H1 (cell line): ENCODE data around the gene PPARA. TPM values are rescaled to one million over a fixed set of nuclear protein-coding genes. Genes with fewer than 3 reads are reported as not detected.

Experiments used
- CTCF ChIA-PET: fragments of 300-600 bp; sonication (Branson Sonifier 250); formaldehyde crosslinking; loops from one replicate; lab custom pipeline; 2021; ENCODE audit not compliant: partially characterized antibody; lab: Charles Lee
- POLR2A ChIA-PET: fragments of 300-600 bp; sonication (Branson Sonifier 250); formaldehyde crosslinking; loops from one replicate; lab custom pipeline; 2021; ENCODE audit warnings: inconsistent platforms; ENCODE audit not compliant: partially characterized antibody; lab: Charles Lee
- DNase-seq, 2 experiments: peaks; one replicate each; pipeline versions ENCODE4 v3.0.0 to v3.0.0-alpha.2; 2010 to 2022; ENCODE audit warnings: low spot score in 2 of 2, low read depth in 1 of 2, mixed read lengths in 1 of 2
- FAIRE-seq: peaks from 2 replicates; lab custom pipeline; 2011; peaks lifted over from hg19 to GRCh38; lab: Jason Lieb, UNC
- H2AFZ ChIP-seq: 2 replicates; pipeline ENCODE4 v1.8.1; 2012; ENCODE audit warnings: low read length, inconsistent platforms
- H2AK5ac ChIP-seq: 2 replicates; pipeline ENCODE4 v1.6.1; 2013; ENCODE audit warnings: low read depth, low read length
- H2BK120ac ChIP-seq: replicated peaks from 2 replicates; pipeline ENCODE3; 2013; ENCODE audit warnings: low read depth, low read length, inconsistent platforms
- H2BK12ac ChIP-seq: 2 replicates; pipeline ENCODE4 v1.6.1; 2013; ENCODE audit warnings: low read depth, low read length
- H2BK15ac ChIP-seq: 2 replicates; pipeline ENCODE4 v1.6.1; 2013; ENCODE audit warnings: low read length
- H2BK20ac ChIP-seq: 2 replicates; pipeline ENCODE4 v1.6.1; 2013; ENCODE audit warnings: low read length
- H2BK5ac ChIP-seq: 2 replicates; pipeline ENCODE4 v1.6.1; 2013; ENCODE audit warnings: low read depth, low read length
- H3K14ac ChIP-seq: 2 replicates; pipeline ENCODE4 v1.6.1; 2013; ENCODE audit warnings: inconsistent platforms; ENCODE audit not compliant: insufficient read length
- H3K18ac ChIP-seq: 2 replicates; pipeline ENCODE4 v1.6.1; 2013; ENCODE audit warnings: low read length; ENCODE audit errors: extremely low read depth
- H3K23ac ChIP-seq: 2 replicates; pipeline ENCODE4 v1.6.1; 2013; ENCODE audit warnings: inconsistent platforms; ENCODE audit not compliant: insufficient read length
- H3K23me2 ChIP-seq: 2 replicates; pipeline ENCODE4 v1.6.1; 2013; ENCODE audit warnings: low read depth, low read length
- H3K27ac ChIP-seq: 2 replicates; pipeline ENCODE4 v1.6.1; 2011; ENCODE audit warnings: low read depth, low read length, inconsistent platforms
- H3K27me3 ChIP-seq, 4 experiments: replicated peaks in 1 of 4; 1 replicate in 1 of 4; 2 replicates in 3 of 4; pipeline versions ENCODE4 v1.6.1 to v1.8.1; 2011 to 2013; ENCODE audit warnings: low read length in 3 of 4, mild to moderate bottlenecking in 3 of 4, inconsistent platforms in 2 of 4, mixed read lengths in 2 of 4, moderate library complexity in 1 of 4; ENCODE audit not compliant: control insufficient read depth in 3 of 4, insufficient read depth in 3 of 4; ENCODE audit errors: extremely low read depth in 1 of 4
- H3K36me3 ChIP-seq, 4 experiments: 2 replicates each; pipeline versions ENCODE4 v1.6.1 to v1.8.1; 2011 to 2013; ENCODE audit warnings: mild to moderate bottlenecking in 4 of 4, low read length in 3 of 4, moderate library complexity in 2 of 4, control low read depth in 1 of 4, inconsistent platforms in 1 of 4; ENCODE audit not compliant: insufficient read depth in 4 of 4, control insufficient read depth in 2 of 4
- H3K4ac ChIP-seq: replicated peaks from 2 replicates; pipeline ENCODE3; 2013; ENCODE audit warnings: low read length, low read depth, mixed read lengths, inconsistent platforms; ENCODE audit not compliant: insufficient read length
- H3K4me1 ChIP-seq, 4 experiments: replicated peaks in 1 of 4; 1 replicate in 1 of 4; 2 replicates in 3 of 4; pipeline versions ENCODE4 v1.6.1 to v1.8.1; 2011 to 2013; ENCODE audit warnings: low read length in 3 of 4, inconsistent platforms in 2 of 4, mixed read lengths in 1 of 4; ENCODE audit not compliant: insufficient read depth in 4 of 4, control insufficient read depth in 3 of 4
- H3K4me2 ChIP-seq, 2 experiments: 2 replicates each; pipeline versions ENCODE4 v1.6.1 to v1.8.1; 2011 to 2013; ENCODE audit warnings: low read depth in 2 of 2, low read length in 2 of 2, control low read depth in 1 of 2, inconsistent platforms in 1 of 2, mild to moderate bottlenecking in 1 of 2; ENCODE audit not compliant: insufficient read depth in 1 of 2
- H3K4me3 ChIP-seq, 4 experiments: fragments of 200-600, 300-600 bp in 1 of 4; sonication (generic), shearing (Covaris generic), sonication (Bioruptor Twin) in 1 of 4; 2 replicates each; pipeline versions ENCODE4 v1.5.1 to v1.8.1; 2011 to 2016; ENCODE audit warnings: low read length in 4 of 4, low read depth in 3 of 4, control low read depth in 2 of 4, inconsistent platforms in 2 of 4, mild to moderate bottlenecking in 2 of 4, mixed read lengths in 1 of 4, moderate library complexity in 1 of 4; ENCODE audit not compliant: insufficient read depth in 2 of 4; ENCODE audit errors: extremely low read depth in 1 of 4
- H3K56ac ChIP-seq: replicated peaks from 2 replicates; pipeline ENCODE3; 2013; ENCODE audit warnings: low read depth, mild to moderate bottlenecking, mixed read lengths, low read length, inconsistent platforms; ENCODE audit not compliant: insufficient read length
- H3K79me1 ChIP-seq: 2 replicates; pipeline ENCODE4 v1.6.1; 2013; ENCODE audit warnings: low read depth, low read length, control low read depth
- H3K79me2 ChIP-seq, 2 experiments: 2 replicates each; pipeline versions ENCODE4 v1.6.1 to v1.8.1; 2012 to 2013; ENCODE audit warnings: low read length in 2 of 2, mild to moderate bottlenecking in 2 of 2, inconsistent platforms in 1 of 2; ENCODE audit not compliant: insufficient read depth in 2 of 2, control insufficient read depth in 1 of 2
- H3K9ac ChIP-seq, 4 experiments: replicated peaks in 1 of 4; 1 replicate in 1 of 4; 2 replicates in 3 of 4; pipeline versions ENCODE4 v1.6.1 to v1.8.1; 2011 to 2013; ENCODE audit warnings: low read depth in 3 of 4, low read length in 3 of 4, control low read depth in 2 of 4, mild to moderate bottlenecking in 2 of 4, moderate library complexity in 2 of 4, inconsistent platforms in 1 of 4; ENCODE audit errors: extremely low read depth in 1 of 4
- H3K9me3 ChIP-seq, 2 experiments: 2 replicates each; pipeline versions ENCODE4 v1.6.1 to v1.8.1; 2012 to 2013; ENCODE audit warnings: mild to moderate bottlenecking in 2 of 2, moderate library complexity in 2 of 2, control low read depth in 1 of 2, inconsistent platforms in 1 of 2, low read depth in 1 of 2, low read length in 1 of 2, mixed read lengths in 1 of 2; ENCODE audit not compliant: insufficient read depth in 2 of 2
- H4K20me1 ChIP-seq, 2 experiments: replicated peaks in 1 of 2; 2 replicates each; pipeline versions ENCODE3 to v1.8.1; 2011 to 2013; ENCODE audit warnings: inconsistent platforms in 2 of 2, low read length in 2 of 2, mild to moderate bottlenecking in 1 of 2; ENCODE audit not compliant: insufficient read depth in 2 of 2, control insufficient read depth in 1 of 2
- H4K5ac ChIP-seq: 2 replicates; pipeline ENCODE4 v1.6.1; 2013; ENCODE audit warnings: low read length, low read depth, mixed read lengths, inconsistent platforms; ENCODE audit not compliant: insufficient read length
- H4K8ac ChIP-seq: 2 replicates; pipeline ENCODE4 v1.8.0; 2013; ENCODE audit warnings: mild to moderate bottlenecking, moderate library complexity, low read length, inconsistent platforms; ENCODE audit not compliant: insufficient read depth; ENCODE audit errors: extremely low read depth
- H4K91ac ChIP-seq: replicated peaks from 2 replicates; pipeline ENCODE3; 2013; ENCODE audit warnings: low read length, mixed read lengths, inconsistent platforms; ENCODE audit not compliant: insufficient read length
- CTBP2 ChIP-seq: IDR thresholded peaks from 2 replicates; pipeline ENCODE4 v1.7.0; 2011; ENCODE audit warnings: borderline replicate concordance, mild to moderate bottlenecking, moderate library complexity, mixed read lengths, low read length; ENCODE audit not compliant: insufficient read depth, insufficient read length
- CTCF ChIP-seq, 3 experiments: IDR thresholded peaks; 1 replicate in 2 of 3; 2 replicates in 1 of 3; pipeline versions ENCODE4 v1.5.1 to v1.6.1; 2011; ENCODE audit warnings: low read length in 3 of 3, mild to moderate bottlenecking in 3 of 3, inconsistent platforms in 2 of 3, low read depth in 1 of 3, moderate library complexity in 1 of 3; ENCODE audit not compliant: insufficient read depth in 1 of 3; ENCODE audit errors: control extremely low read depth in 1 of 3
- JUND ChIP-seq: IDR thresholded peaks from 2 replicates; pipeline ENCODE4 v1.6.1; 2011; ENCODE audit warnings: mild to moderate bottlenecking, improper control_type of control experiment, low read length
- PHF8 ChIP-seq: fragments of 200-600 bp; sonication (generic); conservative IDR thresholded peaks from 2 replicates; pipeline ENCODE4 v1.7.1; 2012; ENCODE audit warnings: low read depth, mild to moderate bottlenecking, inconsistent platforms, low read length, moderate library complexity
- POLR2A ChIP-seq, 2 experiments: IDR thresholded peaks; 1 replicate in 1 of 2; 2 replicates in 1 of 2; pipeline ENCODE4 v1.6.1; 2011; ENCODE audit warnings: low read depth in 2 of 2, low read length in 2 of 2, mild to moderate bottlenecking in 2 of 2; ENCODE audit errors: control extremely low read depth in 1 of 2
- POLR2AphosphoS5 ChIP-seq: IDR thresholded peaks from 2 replicates; pipeline ENCODE4 v1.6.1; 2011; ENCODE audit warnings: low read depth, low read length
- POU5F1 ChIP-seq: IDR thresholded peaks from 2 replicates; pipeline ENCODE4 v1.6.1; 2011; ENCODE audit warnings: low read depth, mild to moderate bottlenecking, low read length, moderate library complexity
- RBBP5 ChIP-seq: IDR thresholded peaks from 2 replicates; pipeline ENCODE4 v1.7.1; 2012; ENCODE audit warnings: low read depth, mild to moderate bottlenecking, inconsistent platforms, low read length, moderate library complexity, borderline replicate concordance
- WGBS, 2 experiments: shearing (Covaris generic) in 1 of 2; methylation state at CpG; one replicate each; pipeline versions ENCODE4 v1.1.6 to v1.1.7; 2013 to 2015; ENCODE audit warnings: low lambda C conversion rate in 2 of 2, mixed read lengths in 2 of 2, inconsistent platforms in 1 of 2, low coverage in 1 of 2, missing lambda C conversion rate in 1 of 2; ENCODE audit not compliant: insufficient replicate concordance in 2 of 2, insufficient coverage in 1 of 2, insufficient read length in 1 of 2; ENCODE audit errors: extremely low coverage in 1 of 2, missing lambda C conversion rate in 1 of 2; 5-methylcytosine and 5-hydroxymethylcytosine counted together
- polyA plus RNA-seq, 7 experiments: library from polyadenylated mRNA; depleted of rRNA in 3 of 7; stranded (reverse) in 5 of 7; unstranded in 2 of 7; fragments of >200 nt in 5 of 7; fragments of 200-250 nt in 2 of 7; gene quantifications; 1 replicate in 5 of 7; 2 replicates in 1 of 7; 4 replicates in 1 of 7; pipeline versions ENCODE4 v1.2.1 to v1.2.3, GENCODE V29; 2011 to 2013; ENCODE audit warnings: missing spikeins in 2 of 7, mixed read lengths in 2 of 7
- total RNA-seq: library from RNA; stranded (reverse); fragmentation: NEBNext Ultra II Directional; extraction: Animal tissue kit (Norgen Biotek cat#: 25700); gene quantifications from 2 replicates; pipeline ENCODE4 v1.2.1, GENCODE V29; 2021

PPARA gene
- total and polyA plus RNA-seq, 2 of the 8 experiments (the other 6 are each of a cell fraction or from before 2014, with no cell fraction given), result 3.1 to 8.2 TPM

GRCh38 chr22:46220921-46221320 is 70.6 kb downstream of the PPARA start:
- H3K27ac ChIP-seq, result no peak overlapping the region
- H3K18ac ChIP-seq, result no peak overlapping the region
- H2AK5ac ChIP-seq, result no peak overlapping the region
- POLR2A ChIA-PET, result interaction anchor here (0.7 kb wide), 1 partner anchor 11 kb away, joined by 3 read pairs; no protein-coding TSS in a partner anchor
- H3K4me1 ChIP-seq, result no peaks in the 10 kb centered on the region; a peak in 2 of 7 replicates
- no peaks in the 10 kb centered on the region for H3K9me3 ChIP-seq
- H3K79me1 ChIP-seq, result no peaks in the 10 kb centered on the region; the same call in 1 of the 2 replicates
- no peak overlapping the region for H2BK20ac ChIP-seq
- no peaks in the 10 kb centered on the region for H3K36me3 ChIP-seq
- DNase-seq, result no peak
- H3K27me3 ChIP-seq, result no peaks in the 10 kb centered on the region
- H4K20me1 ChIP-seq, result peaks cover 0 to 6% of the 10 kb centered on the region in 2 experiments
- H3K14ac ChIP-seq, result no peak overlapping the region
- no peak overlapping the region for H3K4ac ChIP-seq
- 93% methylated on average over 4 of the region's 5 CpGs; no CpG with 5 or more reads in 1 of the 2 experiments for WGBS, 2 experiments
- no peak overlapping the region for H2BK12ac ChIP-seq
- H3K4me3 ChIP-seq, result no peak overlapping the region
- no peak overlapping the region for H3K9ac ChIP-seq
- TF ChIP-seq POLR2A (IDR thresholded peaks at IDR 0.05; ENCODE audit: control extremely low read depth in 1 of 2, low read depth in 2 of 2, low read length in 2 of 2), result no peak
- no peak for TF ChIP-seq CTBP2
- TF ChIP-seq JUND, result no peak
- no peak for TF ChIP-seq POU5F1
- no peak for TF ChIP-seq CTCF (IDR thresholded peaks at IDR 0.05; ENCODE audit: control extremely low read depth in 1 of 3, insufficient read depth in 1 of 3, low read depth in 1 of 3, low read length in 3 of 3)
- TF ChIP-seq RBBP5, result no peak
- no peak for TF ChIP-seq POLR2AphosphoS5
- no peak for TF ChIP-seq PHF8
- no peak overlapping the region for H3K23ac ChIP-seq
- no peak overlapping the region for H2AFZ ChIP-seq
- CTCF ChIA-PET, result no interaction called here
- no peak overlapping the region for H4K91ac ChIP-seq
- H3K56ac ChIP-seq, result no peak overlapping the region
- H3K79me2 ChIP-seq, result no peaks in the 10 kb centered on the region
- H4K5ac ChIP-seq, result no peak overlapping the region
- H2BK5ac ChIP-seq, result no peak overlapping the region
- H4K8ac ChIP-seq, result no peak overlapping the region
- H3K23me2 ChIP-seq, result no peaks in the 10 kb centered on the region
- FAIRE-seq, result no peak
- H2BK15ac ChIP-seq, result no peak overlapping the region
- H2BK120ac ChIP-seq, result no peak overlapping the region
- H3K4me2 ChIP-seq, result no peak overlapping the region
